ENCODE results near the gene MAP7D1. TPM values are rescaled to one million over a fixed set of nuclear protein-coding genes. Genes with fewer than 3 reads are reported as not detected.

The MAP7D1 gene
- total RNA-seq, 2 donors from 2014 or later: 119 to 120 TPM

GRCh38 chr1:36162680-36163239, 6.8 kb downstream of the MAP7D1 start:
- Mint-ChIP-seq H3K4me1 (peaks cover 62% of the 10 kb centered on the region), H3K27ac (peak overlapping the region; percentile 87), H3K4me3 (no peak overlapping the region), H3K36me3 (ENCODE audit: low read depth) (peaks cover 35% of the 10 kb centered on the region), H3K27me3 (ENCODE audit: insufficient read depth) (no peaks in the 10 kb centered on the region), H3K9me3 (no peaks in the 10 kb centered on the region)
- WGBS, 2 experiments (ENCODE audit: insufficient coverage in 1 of 2, insufficient read length in 1 of 2): 93% methylated on average over 1 of the region's 1 CpG; no CpG with 5 or more reads in 1 of the 2 experiments
- Histone ChIP-seq H3K9ac (ENCODE audit: extremely low read depth, low read length, poor library complexity, severe bottlenecking) (peak overlapping the region; percentile 6), H3K9me3 (ENCODE audit: control insufficient read depth, low read length) (no peaks in the 10 kb centered on the region), H3K4me3 (ENCODE audit: low read length) (peak overlapping the region; percentile 34), H3K4me1 (ENCODE audit: control insufficient read depth, insufficient read depth, low read length) (peaks cover 29% of the 10 kb centered on the region), H3K27me3 (ENCODE audit: control insufficient read depth, insufficient read depth, low read length, poor library complexity, severe bottlenecking) (no peaks in the 10 kb centered on the region), H3K27ac (ENCODE audit: low read depth, low read length) (no peak overlapping the region), H3K36me3 (ENCODE audit: control insufficient read depth, insufficient read depth, low read length) (peaks cover 49% of the 10 kb centered on the region)
- no peak for DNase-seq
- TF ChIP-seq CTCF (conservative IDR thresholded peaks at IDR 0.05): no peak

GRCh38 chr1:36163426-36163825, 7.5 kb downstream of the MAP7D1 start:
- Mint-ChIP-seq H3K36me3 (ENCODE audit: low read depth) (peaks cover 36% of the 10 kb centered on the region), H3K9me3 (no peaks in the 10 kb centered on the region), H3K27me3 (ENCODE audit: insufficient read depth) (no peaks in the 10 kb centered on the region), H3K27ac (peak overlapping the region; percentile 87), H3K4me3 (no peak overlapping the region), H3K4me1 (peaks cover 58% of the 10 kb centered on the region)
- Histone ChIP-seq H3K36me3 (ENCODE audit: control insufficient read depth, insufficient read depth, low read length) (peaks cover 46% of the 10 kb centered on the region), H3K9me3 (ENCODE audit: control insufficient read depth, low read length) (no peaks in the 10 kb centered on the region), H3K9ac (ENCODE audit: extremely low read depth, low read length, poor library complexity, severe bottlenecking) (no peak overlapping the region), H3K4me1 (ENCODE audit: control insufficient read depth, insufficient read depth, low read length) (peaks cover 22% of the 10 kb centered on the region), H3K27me3 (ENCODE audit: control insufficient read depth, insufficient read depth, low read length, poor library complexity, severe bottlenecking) (no peaks in the 10 kb centered on the region), H3K4me3 (ENCODE audit: low read length) (no peak overlapping the region), H3K27ac (ENCODE audit: low read depth, low read length) (no peak overlapping the region)
- no peak for DNase-seq
- no peak for TF ChIP-seq CTCF (conservative IDR thresholded peaks at IDR 0.05)

GRCh38 chr1:36164361-36164760, 8.4 kb downstream of the MAP7D1 start:
- Histone ChIP-seq H3K36me3 (ENCODE audit: control insufficient read depth, insufficient read depth, low read length) (peaks cover 45% of the 10 kb centered on the region), H3K27me3 (ENCODE audit: control insufficient read depth, insufficient read depth, low read length, poor library complexity, severe bottlenecking) (no peaks in the 10 kb centered on the region), H3K9me3 (ENCODE audit: control insufficient read depth, low read length) (no peaks in the 10 kb centered on the region), H3K4me3 (ENCODE audit: low read length) (no peak overlapping the region), H3K27ac (ENCODE audit: low read depth, low read length) (no peak overlapping the region), H3K4me1 (ENCODE audit: control insufficient read depth, insufficient read depth, low read length) (peaks cover 21% of the 10 kb centered on the region), H3K9ac (ENCODE audit: extremely low read depth, low read length, poor library complexity, severe bottlenecking) (no peak overlapping the region)
- WGBS, 2 experiments (ENCODE audit: insufficient coverage in 1 of 2, insufficient read length in 1 of 2): 89 to 100% methylated on average over 1 to 2 of the region's 2 CpGs
- H3K27me3 Mint-ChIP-seq (ENCODE audit: insufficient read depth): no peaks in the 10 kb centered on the region
- peaks cover 36% of the 10 kb centered on the region for H3K36me3 Mint-ChIP-seq (ENCODE audit: low read depth)
- peaks cover 55% of the 10 kb centered on the region for H3K4me1 Mint-ChIP-seq
- H3K4me3 Mint-ChIP-seq: no peak overlapping the region
- H3K9me3 Mint-ChIP-seq: no peaks in the 10 kb centered on the region
- TF ChIP-seq CTCF (conservative IDR thresholded peaks at IDR 0.05): no peak
- no peak overlapping the region for H3K27ac Mint-ChIP-seq
- DNase-seq: no peak

Measured in endodermal cell (in vitro differentiated cells).